PC-3 (cell line): ENCODE results near the gene ST8SIA5.

Experiments
- CTCF ChIP-seq: fragments of 300-600 bp; sonication (generic); conservative IDR thresholded peaks from 2 replicates; pipeline ENCODE4 v1.5.1; 2017; ENCODE audit warnings: antibody characterized with exemption, low read depth, mild to moderate bottlenecking, low read length
- EZH2 ChIP-seq: fragments of 300-600 bp; sonication (generic); IDR thresholded peaks from one replicate; pipeline ENCODE4 v1.6.1; 2017; ENCODE audit warnings: antibody characterized with exemption, mild to moderate bottlenecking, low read length; ENCODE audit not compliant: unreplicated experiment
- EZH2phosphoT487 ChIP-seq: fragments of 300-600 bp; sonication (generic); IDR thresholded peaks from 2 replicates; pipeline ENCODE4 v1.6.1; 2018; ENCODE audit warnings: mild to moderate bottlenecking, antibody characterized with exemption, low read length, borderline replicate concordance

GRCh38 chr18:46641917-46642316 is 114.9 kb downstream of the ST8SIA5 start:
- TF ChIP-seq CTCF (no peak), EZH2 (no peak), EZH2phosphoT487 (no peak)
